Hematopoietic multipotent progenitor cell treated with erythropoietin and hydrocortisone succinate and interleukin-3 and kit ligand, for 8 days (in vitro differentiated cells): Measurements from ENCODE around the gene CASP6.
A peak's percentile ranks its signal among the peaks of the same experiment; 100 is the strongest.

ENCODE experiments used
- DNase-seq: peaks from one replicate; pipeline ENCODE4 v3.0.0-alpha.2; 2015

Gene CASP6

GRCh38 chr4:109702950-109703663 lies at the start of gene CASP6:
CASP6 (minus strand) TSS chr4:109703445; CDS start chr4:109703395, 50 bp downstream.
- DNase-seq, result peak; percentile 87

- DNase-seq, result peak; percentile 15
These were observed 49.3 kb upstream of the CASP6 start for GRCh38 chr4:109752525-109752924.

GRCh38 chr4:109751852-109752251 lies 48.6 kb upstream of the CASP6 start:
- DNase-seq, result no peak

GRCh38 chr4:109750652-109751244 lies 47.5 kb upstream of the CASP6 start:
- DNase-seq, result no peak

GRCh38 chr4:109749388-109750082 lies 46.3 kb upstream of the CASP6 start:
- DNase-seq, result no peak

GRCh38 chr4:109748114-109748513 lies 44.9 kb upstream of the CASP6 start:
- no peak for DNase-seq

GRCh38 chr4:109746728-109747127 lies 43.5 kb upstream of the CASP6 start:
- DNase-seq, result no peak

- DNase-seq, result no peak
These were observed 42.6 kb upstream of the CASP6 start for GRCh38 chr4:109745830-109746229.

- DNase-seq, result no peak
These were observed 36.3 kb upstream of the CASP6 start for GRCh38 chr4:109739547-109739946.

GRCh38 chr4:109738104-109738872 lies 35.0 kb upstream of the CASP6 start:
- DNase-seq, result no peak

- DNase-seq, result no peak
These were observed 32.5 kb upstream of the CASP6 start for GRCh38 chr4:109735566-109736365.

GRCh38 chr4:109733728-109734127 lies 30.5 kb upstream of the CASP6 start:
- DNase-seq, result peak; percentile 18

- DNase-seq, result no peak
These were observed 27.6 kb upstream of the CASP6 start for GRCh38 chr4:109730619-109731545.

- peak; percentile 65 for DNase-seq
These were observed 26.7 kb upstream of the CASP6 start, which contains the start of gene PLA2G12A for GRCh38 chr4:109729718-109730618. PLA2G12A (minus strand) TSS chr4:109730070; CDS start chr4:109729809, 261 bp downstream.

GRCh38 chr4:109729117-109729717 lies 26.0 kb upstream of the CASP6 start:
- peak; percentile 31 for DNase-seq

- no peak for DNase-seq
These were observed 25.1 kb upstream of the CASP6 start for GRCh38 chr4:109728385-109728784.

- DNase-seq, result no peak
These were observed 19.9 kb upstream of the CASP6 start for GRCh38 chr4:109723110-109723509.

- DNase-seq, result no peak
These were observed 19.1 kb upstream of the CASP6 start for GRCh38 chr4:109722357-109722756.

- DNase-seq, result no peak
These were observed 17.8 kb upstream of the CASP6 start for GRCh38 chr4:109721033-109721432.

- no peak for DNase-seq
These were observed 16.4 kb upstream of the CASP6 start for GRCh38 chr4:109719604-109720003.
